ENCODE data around the gene PRDM13.
A peak's percentile ranks its signal among the peaks of the same experiment; 100 is the strongest.
"Not testable (repeated sequence)": the region's sequence is repeated elsewhere in the genome, so short reads cannot be mapped to it uniquely, and the experiment has no call there.

The PRDM13 gene

GRCh38 chr6:99590728-99591672, 15.6 kb upstream of the PRDM13 start:
- H3K18ac ChIP-seq (ENCODE audit: low read length): no peak overlapping the region
- H3K4me1 ChIP-seq (ENCODE audit: control insufficient read depth in 2 of 2, insufficient read depth in 1 of 2, low read depth in 1 of 2, low read length in 2 of 2): peaks cover 5 to 6% of the 10 kb centered on the region in 2 donors
- no peak overlapping the region for H3K4me3 ChIP-seq (ENCODE audit: low read length in 2 of 2)
- H2BK5ac ChIP-seq (ENCODE audit: low read length): no peak overlapping the region
- no peak overlapping the region for H3K9ac ChIP-seq (ENCODE audit: low read depth, low read length, poor library complexity)
- H2AK5ac ChIP-seq (ENCODE audit: low read depth, low read length): no peak overlapping the region
- no peak overlapping the region for H3K27ac ChIP-seq (replicated peaks; ENCODE audit: low read length)
- no peaks in the 10 kb centered on the region for H3K79me1 ChIP-seq (ENCODE audit: low read depth, low read length)
- H3K4me2 ChIP-seq (ENCODE audit: insufficient read depth, low read length, poor library complexity, severe bottlenecking): peak overlapping the region; percentile 23
- no CpG with 5 or more reads among the region's 63 CpGs for WGBS, 2 donors (ENCODE audit: extremely low coverage in 2 of 2, insufficient read length in 2 of 2, insufficient replicate concordance in 1 of 2)
- no peak overlapping the region for H2BK15ac ChIP-seq (ENCODE audit: low read length)
- H3K27me3 ChIP-seq (ENCODE audit: control insufficient read depth in 3 of 3, insufficient read depth in 3 of 3, low read depth in 1 of 3, low read length in 3 of 3): peaks cover 27 to 91% (median 69%) of the 10 kb centered on the region in 3 experiments
- H3K9me3 ChIP-seq (replicated peaks in 1 of 2; ENCODE audit: control insufficient read depth in 2 of 2, insufficient read depth in 1 of 2, low read depth in 1 of 2, low read length in 2 of 2): peaks cover 0 to 7% of the 10 kb centered on the region in 2 donors
- H3K36me3 ChIP-seq (replicated peaks in 1 of 2; ENCODE audit: control insufficient read depth in 2 of 2, insufficient read depth in 2 of 2, low read length in 2 of 2): no peaks in the 10 kb centered on the region
- H3K14ac ChIP-seq (ENCODE audit: low read length): no peak overlapping the region
- H2BK120ac ChIP-seq (ENCODE audit: low read depth, low read length): no peak overlapping the region
- no peak overlapping the region for H4K8ac ChIP-seq (ENCODE audit: low read depth, low read length)
- no peak overlapping the region for H3K4ac ChIP-seq (ENCODE audit: low read length)
- no peak overlapping the region for H2BK12ac ChIP-seq (ENCODE audit: low read length)
- H3K23ac ChIP-seq (ENCODE audit: low read depth, low read length, poor library complexity): peak overlapping the region; percentile 32
- H2AFZ ChIP-seq (ENCODE audit: low read length): peak overlapping the region; percentile 80
- no peak for DNase-seq (ENCODE audit: low spot score)
- H4K91ac ChIP-seq (ENCODE audit: low read depth, low read length, poor library complexity): no peak overlapping the region

- Histone ChIP-seq H3K36me3 (replicated peaks in 1 of 2; ENCODE audit: control insufficient read depth in 2 of 2, insufficient read depth in 2 of 2, low read length in 2 of 2) (no peaks in the 10 kb centered on the region), H2BK12ac (ENCODE audit: low read length) (no peak overlapping the region), H2BK15ac (ENCODE audit: low read length) (no peak overlapping the region), H3K9ac (ENCODE audit: low read depth, low read length, poor library complexity) (no peak overlapping the region), H3K9me3 (replicated peaks in 1 of 2; ENCODE audit: control insufficient read depth in 2 of 2, insufficient read depth in 1 of 2, low read depth in 1 of 2, low read length in 2 of 2) (peaks cover 0 to 7% of the 10 kb centered on the region in 2 donors), H3K27ac (replicated peaks; ENCODE audit: low read length) (no peak overlapping the region), H3K4me2 (ENCODE audit: insufficient read depth, low read length, poor library complexity, severe bottlenecking) (no peak overlapping the region), H3K4ac (ENCODE audit: low read length) (no peak overlapping the region), H3K14ac (ENCODE audit: low read length) (no peak overlapping the region), H3K23ac (ENCODE audit: low read depth, low read length, poor library complexity) (no peak overlapping the region), H3K79me1 (ENCODE audit: low read depth, low read length) (no peaks in the 10 kb centered on the region), H3K4me1 (ENCODE audit: control insufficient read depth in 2 of 2, insufficient read depth in 1 of 2, low read depth in 1 of 2, low read length in 2 of 2) (peaks cover 5 to 6% of the 10 kb centered on the region in 2 donors), H2AK5ac (ENCODE audit: low read depth, low read length) (no peak overlapping the region), H2BK120ac (ENCODE audit: low read depth, low read length) (no peak overlapping the region), H3K4me3 (ENCODE audit: low read length in 2 of 2) (no peak overlapping the region), H2AFZ (ENCODE audit: low read length) (peak overlapping the region; percentile 80), H4K91ac (ENCODE audit: low read depth, low read length, poor library complexity) (no peak overlapping the region), H3K27me3 (ENCODE audit: control insufficient read depth in 3 of 3, insufficient read depth in 3 of 3, low read depth in 1 of 3, low read length in 3 of 3) (peaks cover 25 to 94% (median 73%) of the 10 kb centered on the region in 3 experiments), H4K8ac (ENCODE audit: low read depth, low read length) (no peak overlapping the region), H3K18ac (ENCODE audit: low read length) (no peak overlapping the region), H2BK5ac (ENCODE audit: low read length) (no peak overlapping the region)
- DNase-seq (ENCODE audit: low spot score): no peak
- no CpG with 5 or more reads among the region's 6 CpGs for WGBS, 2 donors (ENCODE audit: extremely low coverage in 2 of 2, insufficient read length in 2 of 2, insufficient replicate concordance in 1 of 2)
Measured at GRCh38 chr6:99591673-99592364, 14.8 kb upstream of the PRDM13 start.

- H3K14ac ChIP-seq (ENCODE audit: low read length): no peak overlapping the region
- WGBS, 2 donors (ENCODE audit: extremely low coverage in 2 of 2, insufficient read length in 2 of 2, insufficient replicate concordance in 1 of 2): no CpG with 5 or more reads among the region's 1 CpG
- no peak overlapping the region for H3K23ac ChIP-seq (ENCODE audit: low read depth, low read length, poor library complexity)
- H2BK5ac ChIP-seq (ENCODE audit: low read length): no peak overlapping the region
- no peak overlapping the region for H3K4me2 ChIP-seq (ENCODE audit: insufficient read depth, low read length, poor library complexity, severe bottlenecking)
- no peak overlapping the region for H4K91ac ChIP-seq (ENCODE audit: low read depth, low read length, poor library complexity)
- no peak overlapping the region for H2BK120ac ChIP-seq (ENCODE audit: low read depth, low read length)
- H3K9me3 ChIP-seq (replicated peaks in 1 of 2; ENCODE audit: control insufficient read depth in 2 of 2, insufficient read depth in 1 of 2, low read depth in 1 of 2, low read length in 2 of 2): peaks cover 0 to 7% of the 10 kb centered on the region in 2 donors
- no peak overlapping the region for H2BK12ac ChIP-seq (ENCODE audit: low read length)
- H3K27ac ChIP-seq (replicated peaks; ENCODE audit: low read length): no peak overlapping the region
- H3K4me3 ChIP-seq (ENCODE audit: low read length in 2 of 2): no peak overlapping the region
- no peak for DNase-seq (ENCODE audit: low spot score)
- H2AK5ac ChIP-seq (ENCODE audit: low read depth, low read length): no peak overlapping the region
- H2BK15ac ChIP-seq (ENCODE audit: low read length): no peak overlapping the region
- no peak overlapping the region for H2AFZ ChIP-seq (ENCODE audit: low read length)
- no peak overlapping the region for H3K18ac ChIP-seq (ENCODE audit: low read length)
- H3K9ac ChIP-seq (ENCODE audit: low read depth, low read length, poor library complexity): no peak overlapping the region
- H4K8ac ChIP-seq (ENCODE audit: low read depth, low read length): no peak overlapping the region
- H3K4ac ChIP-seq (ENCODE audit: low read length): no peak overlapping the region
- peaks cover 5 to 6% of the 10 kb centered on the region in 2 donors for H3K4me1 ChIP-seq (ENCODE audit: control insufficient read depth in 2 of 2, insufficient read depth in 1 of 2, low read depth in 1 of 2, low read length in 2 of 2)
- no peaks in the 10 kb centered on the region for H3K36me3 ChIP-seq (replicated peaks in 1 of 2; ENCODE audit: control insufficient read depth in 2 of 2, insufficient read depth in 2 of 2, low read length in 2 of 2)
- H3K79me1 ChIP-seq (ENCODE audit: low read depth, low read length): no peaks in the 10 kb centered on the region
- H3K27me3 ChIP-seq (ENCODE audit: control insufficient read depth in 3 of 3, insufficient read depth in 3 of 3, low read depth in 1 of 3, low read length in 3 of 3): peaks cover 25 to 98% (median 72%) of the 10 kb centered on the region in 3 experiments
Measured at GRCh38 chr6:99592900-99593299, 13.7 kb upstream of the PRDM13 start.

- not testable (repeated sequence) for H3K18ac ChIP-seq (ENCODE audit: low read length); H4K91ac ChIP-seq (ENCODE audit: low read depth, low read length, poor library complexity); H2AK5ac ChIP-seq (ENCODE audit: low read depth, low read length); H3K36me3 ChIP-seq (replicated peaks in 1 of 2; ENCODE audit: control insufficient read depth in 2 of 2, insufficient read depth in 2 of 2, low read length in 2 of 2); H3K14ac ChIP-seq (ENCODE audit: low read length); H2AFZ ChIP-seq (ENCODE audit: low read length); H2BK15ac ChIP-seq (ENCODE audit: low read length); H2BK5ac ChIP-seq (ENCODE audit: low read length); H3K4me2 ChIP-seq (ENCODE audit: insufficient read depth, low read length, poor library complexity, severe bottlenecking); H3K4me3 ChIP-seq (ENCODE audit: low read length in 2 of 2); H3K79me1 ChIP-seq (ENCODE audit: low read depth, low read length); H3K23ac ChIP-seq (ENCODE audit: low read depth, low read length, poor library complexity); H3K9ac ChIP-seq (ENCODE audit: low read depth, low read length, poor library complexity); H4K8ac ChIP-seq (ENCODE audit: low read depth, low read length); H3K27ac ChIP-seq (replicated peaks; ENCODE audit: low read length); DNase-seq (ENCODE audit: low spot score); H2BK120ac ChIP-seq (ENCODE audit: low read depth, low read length); H2BK12ac ChIP-seq (ENCODE audit: low read length); H3K4me1 ChIP-seq (ENCODE audit: control insufficient read depth in 2 of 2, insufficient read depth in 1 of 2, low read depth in 1 of 2, low read length in 2 of 2); H3K4ac ChIP-seq (ENCODE audit: low read length); H3K9me3 ChIP-seq (replicated peaks in 1 of 2; ENCODE audit: control insufficient read depth in 2 of 2, insufficient read depth in 1 of 2, low read depth in 1 of 2, low read length in 2 of 2)
- WGBS, 2 donors (ENCODE audit: extremely low coverage in 2 of 2, insufficient read length in 2 of 2, insufficient replicate concordance in 1 of 2): no CpG with 5 or more reads among the region's 8 CpGs
- peaks cover 15 to 97% (median 66%) of the 10 kb centered on the region in 3 experiments for H3K27me3 ChIP-seq (ENCODE audit: control insufficient read depth in 3 of 3, insufficient read depth in 3 of 3, low read depth in 1 of 3, low read length in 3 of 3)
Measured at GRCh38 chr6:99594696-99595095, 11.9 kb upstream of the PRDM13 start.
